Stomach smooth muscle (tissue), 2 donors: Measurements from ENCODE around the gene TOP1.
A peak's percentile ranks its signal among the peaks of the same experiment; 100 is the strongest.

ENCODE experiments used
- H3K27ac ChIP-seq: one replicate; pipeline ENCODE4 v1.7.0; 2013; ENCODE audit warnings: mild to moderate bottlenecking, low read length, inconsistent platforms
- H3K27me3 ChIP-seq, 2 donors: one replicate each; pipeline ENCODE4 v1.7.0; 2013; ENCODE audit warnings: low read length in 2 of 2; ENCODE audit not compliant: insufficient read depth in 2 of 2, control insufficient read depth in 1 of 2
- H3K36me3 ChIP-seq, 2 donors: one replicate each; pipeline ENCODE4 v1.7.0; 2013; ENCODE audit warnings: low read length in 2 of 2; ENCODE audit not compliant: control insufficient read depth in 2 of 2, insufficient read depth in 2 of 2
- H3K4me1 ChIP-seq: one replicate; pipeline ENCODE4 v1.7.0; 2013; ENCODE audit warnings: low read length; ENCODE audit not compliant: control insufficient read depth, insufficient read depth
- H3K4me3 ChIP-seq, 2 donors: one replicate each; pipeline ENCODE4 v1.7.0; 2013; ENCODE audit warnings: low read length in 2 of 2
- H3K9ac ChIP-seq, 2 donors: one replicate each; pipeline ENCODE4 v1.7.0; 2013; ENCODE audit warnings: low read length in 2 of 2, mild to moderate bottlenecking in 1 of 2
- H3K9me3 ChIP-seq, 2 donors: one replicate each; pipeline ENCODE4 v1.7.0; 2013; ENCODE audit warnings: low read length in 2 of 2; ENCODE audit not compliant: control insufficient read depth in 2 of 2
- donor health status: healthy.
- donor health status: Pancreatic carcinoma.

TOP1 gene

GRCh38 chr20:41004531-41005360, 23.9 kb upstream of the TOP1 start:
- H3K9ac ChIP-seq: no peak overlapping the region

DNA sequence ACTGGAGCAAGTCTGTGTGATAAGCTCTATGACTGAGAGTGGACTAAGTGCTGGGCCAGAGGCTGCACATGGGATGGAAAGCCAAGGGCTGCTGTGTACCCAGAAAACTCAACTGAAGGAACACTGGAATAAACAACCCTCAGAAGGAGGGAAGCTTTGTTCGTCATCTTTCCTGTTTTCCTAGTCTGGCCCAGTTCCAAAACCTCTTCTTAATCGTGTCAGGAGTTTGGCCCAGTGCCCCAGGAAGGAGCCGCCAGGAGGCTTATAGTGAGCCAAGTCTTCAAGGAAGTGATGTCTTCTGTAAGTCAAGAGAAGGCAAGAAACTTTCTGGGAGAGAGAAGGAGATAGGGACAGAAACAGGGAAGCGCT, 23.3 kb upstream of the TOP1 start:
- no peak overlapping the region for H3K9ac ChIP-seq
- H3K4me1 ChIP-seq: peaks cover 21% of the 10 kb centered on the region
- H3K27me3 ChIP-seq: no peaks in the 10 kb centered on the region
- H3K27ac ChIP-seq: peak overlapping the region; percentile 24
- no peaks in the 10 kb centered on the region for H3K36me3 ChIP-seq
- H3K9me3 ChIP-seq: no peaks in the 10 kb centered on the region
- no peak overlapping the region for H3K4me3 ChIP-seq

More at GRCh38 chr20:41004531-41005360, 23.9 kb upstream of the TOP1 start:
- Histone ChIP-seq H3K4me3 (no peak overlapping the region), H3K9me3 (no peaks in the 10 kb centered on the region), H3K4me1 (peaks cover 21% of the 10 kb centered on the region), H3K27ac (peak overlapping the region; percentile 24), H3K36me3 (no peaks in the 10 kb centered on the region), H3K27me3 (no peaks in the 10 kb centered on the region)

DNA sequence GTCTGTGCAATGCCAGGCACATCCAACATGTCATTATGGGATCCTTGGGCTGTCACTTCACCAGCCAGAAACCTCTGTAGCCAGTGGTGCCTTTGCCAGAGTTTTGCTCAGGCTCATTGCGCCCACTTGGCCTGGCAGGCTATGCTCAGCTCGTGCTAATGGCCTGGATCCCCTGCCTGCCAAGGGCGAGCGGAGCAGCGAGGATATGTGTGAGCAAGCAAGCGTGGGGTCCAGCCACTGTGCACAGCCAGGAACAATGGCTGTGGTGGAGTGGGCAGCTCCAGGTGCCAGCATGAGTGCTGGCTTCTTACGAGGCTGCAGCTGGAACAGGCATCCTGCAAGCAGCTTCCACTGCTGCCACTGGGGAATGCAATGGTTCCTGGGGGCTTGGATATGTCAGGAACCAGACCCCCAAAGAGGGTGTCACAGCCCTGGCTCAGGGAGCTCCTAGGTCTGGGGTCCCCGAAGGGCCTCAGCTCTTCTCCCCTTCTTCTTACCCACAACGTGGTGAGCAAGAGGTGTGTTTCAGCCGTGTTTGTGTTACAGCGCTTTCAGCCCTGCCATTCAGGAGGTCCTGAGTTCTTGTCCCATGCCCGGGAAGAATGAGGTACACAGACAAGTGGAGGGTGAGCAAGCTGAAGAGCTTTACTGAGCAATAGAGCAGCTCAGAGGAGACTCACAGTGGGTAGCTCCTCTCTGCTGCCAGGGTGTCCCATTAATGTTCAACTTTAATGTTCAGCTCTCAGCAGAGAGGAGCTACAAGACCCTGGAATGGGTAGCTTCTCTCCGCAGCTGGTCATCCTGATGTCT, 22.3 kb upstream of the TOP1 start:
- H3K9me3 ChIP-seq: no peaks in the 10 kb centered on the region
- H3K4me1 ChIP-seq: peaks cover 21% of the 10 kb centered on the region
- H3K27me3 ChIP-seq: no peaks in the 10 kb centered on the region
- H3K27ac ChIP-seq: peak overlapping the region; percentile 24
- H3K4me3 ChIP-seq: no peak overlapping the region
- H3K9ac ChIP-seq: no peak overlapping the region
- no peaks in the 10 kb centered on the region for H3K36me3 ChIP-seq

DNA sequence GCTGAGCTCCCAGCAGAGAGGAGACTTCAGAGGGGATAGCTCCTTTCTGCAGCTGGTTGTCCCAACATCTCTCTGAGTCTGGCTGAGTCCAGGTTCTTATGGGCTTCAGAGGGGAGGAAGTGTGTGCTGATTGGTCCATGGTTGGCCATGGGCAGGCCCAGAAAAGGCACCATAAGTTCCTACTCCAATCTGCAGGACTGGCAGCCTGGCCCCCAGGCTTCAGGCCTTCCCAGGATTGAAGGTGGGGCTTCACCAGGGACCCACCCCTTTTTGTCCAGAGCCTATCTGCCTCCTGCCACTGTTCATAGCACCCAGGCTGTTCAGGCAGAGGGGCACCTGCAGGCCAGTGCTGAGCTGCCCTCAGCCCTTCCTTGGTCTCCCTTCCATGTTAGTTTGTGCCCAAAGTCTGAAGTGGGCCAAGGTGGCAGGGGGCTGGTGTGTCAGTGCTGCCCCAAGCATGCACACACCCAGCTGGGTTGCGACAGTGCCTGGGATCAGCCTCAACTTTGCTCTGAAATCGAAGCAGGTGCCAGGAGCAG, 21.6 kb upstream of the TOP1 start:
- Histone ChIP-seq H3K4me3 (no peak overlapping the region), H3K36me3 (no peaks in the 10 kb centered on the region), H3K27me3 (no peaks in the 10 kb centered on the region), H3K4me1 (peaks cover 21% of the 10 kb centered on the region), H3K9ac (no peak overlapping the region), H3K9me3 (no peaks in the 10 kb centered on the region), H3K27ac (no peak overlapping the region)

DNA sequence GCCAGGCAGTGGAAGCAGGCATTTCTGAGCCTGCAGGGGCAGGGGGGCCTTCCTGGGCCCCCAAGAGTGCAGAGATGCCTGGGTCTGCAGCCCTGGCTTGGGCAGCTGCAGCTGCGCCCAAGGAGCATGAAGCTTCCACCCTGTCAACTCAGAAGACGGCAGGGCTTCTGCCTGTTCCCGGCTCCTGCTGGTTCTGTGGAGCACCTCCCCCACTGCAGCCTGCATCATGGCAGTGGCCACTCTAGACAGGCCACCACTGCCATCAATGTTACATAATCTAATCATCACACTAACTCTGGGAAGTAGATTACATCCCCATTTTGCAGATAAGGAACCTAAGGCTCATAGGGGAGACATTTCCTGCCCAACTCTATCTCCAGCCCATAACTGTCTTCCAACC, 21.1 kb upstream of the TOP1 start:
- Histone ChIP-seq H3K4me1 (peaks cover 21% of the 10 kb centered on the region), H3K27me3 (no peaks in the 10 kb centered on the region), H3K9me3 (no peaks in the 10 kb centered on the region), H3K4me3 (no peak overlapping the region), H3K36me3 (no peaks in the 10 kb centered on the region), H3K27ac (no peak overlapping the region), H3K9ac (no peak overlapping the region)

DNA sequence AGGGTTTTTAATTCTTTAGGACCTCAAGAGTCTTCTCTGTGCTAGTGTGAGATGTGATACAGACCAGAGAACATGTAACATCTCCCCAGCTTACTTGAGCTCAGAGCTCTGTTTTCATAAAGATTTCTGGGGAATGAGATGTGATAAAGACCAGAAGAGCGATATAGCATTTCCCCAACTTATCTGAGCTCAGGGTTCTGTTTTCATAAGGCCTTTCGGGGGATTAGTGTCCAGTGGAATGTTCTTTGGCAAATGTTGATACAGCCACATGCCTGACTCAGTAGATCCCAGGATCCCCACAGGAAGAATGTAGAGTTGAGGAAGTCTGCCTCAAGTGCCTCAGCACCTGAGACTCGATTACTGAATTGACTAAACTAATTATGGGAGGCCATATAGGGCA, 18.7 kb upstream of the TOP1 start:
- Histone ChIP-seq H3K4me1 (peaks cover 15% of the 10 kb centered on the region), H3K9me3 (no peaks in the 10 kb centered on the region), H3K9ac (no peak overlapping the region), H3K36me3 (no peaks in the 10 kb centered on the region), H3K4me3 (no peak overlapping the region), H3K27me3 (no peaks in the 10 kb centered on the region), H3K27ac (no peak overlapping the region)

DNA sequence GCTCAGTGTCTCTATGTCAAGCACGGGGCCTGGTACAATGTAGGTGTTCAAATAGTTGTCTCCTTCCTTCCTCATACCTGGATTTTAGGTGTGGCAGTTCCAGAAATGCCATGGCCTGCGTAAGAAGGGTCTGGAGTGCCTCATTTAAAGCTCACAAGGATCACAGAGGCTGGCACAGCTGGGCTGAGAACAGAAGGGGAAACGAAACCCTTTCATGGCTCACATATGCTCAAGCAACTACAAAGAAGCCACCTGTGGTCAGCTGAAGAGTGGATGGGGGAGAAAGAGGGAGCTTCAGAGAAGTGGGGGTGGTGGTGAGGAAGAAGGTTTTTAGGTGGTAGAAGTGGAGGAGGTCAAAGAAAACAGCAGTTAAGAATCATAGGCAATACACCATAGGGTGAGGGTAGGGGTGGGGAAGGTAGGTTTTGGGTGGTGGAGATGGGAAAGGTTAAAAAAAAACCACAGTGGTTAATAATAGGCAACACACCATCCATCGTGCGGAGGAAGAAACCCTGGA, 17.0 kb upstream of the TOP1 start:
- Histone ChIP-seq H3K9me3 (no peaks in the 10 kb centered on the region), H3K4me1 (peaks cover 4% of the 10 kb centered on the region), H3K27ac (no peak overlapping the region), H3K9ac (no peak overlapping the region), H3K4me3 (no peak overlapping the region), H3K27me3 (no peaks in the 10 kb centered on the region), H3K36me3 (no peaks in the 10 kb centered on the region)

- H3K36me3 ChIP-seq: no peaks in the 10 kb centered on the region
- peaks cover 4% of the 10 kb centered on the region for H3K4me1 ChIP-seq
- no peaks in the 10 kb centered on the region for H3K9me3 ChIP-seq
- H3K27me3 ChIP-seq: no peaks in the 10 kb centered on the region
- H3K27ac ChIP-seq: no peak overlapping the region
- no peak overlapping the region for H3K4me3 ChIP-seq
- H3K9ac ChIP-seq: no peak overlapping the region
Observed at GRCh38 chr20:41014561-41015088, 14.0 kb upstream of the TOP1 start.

DNA sequence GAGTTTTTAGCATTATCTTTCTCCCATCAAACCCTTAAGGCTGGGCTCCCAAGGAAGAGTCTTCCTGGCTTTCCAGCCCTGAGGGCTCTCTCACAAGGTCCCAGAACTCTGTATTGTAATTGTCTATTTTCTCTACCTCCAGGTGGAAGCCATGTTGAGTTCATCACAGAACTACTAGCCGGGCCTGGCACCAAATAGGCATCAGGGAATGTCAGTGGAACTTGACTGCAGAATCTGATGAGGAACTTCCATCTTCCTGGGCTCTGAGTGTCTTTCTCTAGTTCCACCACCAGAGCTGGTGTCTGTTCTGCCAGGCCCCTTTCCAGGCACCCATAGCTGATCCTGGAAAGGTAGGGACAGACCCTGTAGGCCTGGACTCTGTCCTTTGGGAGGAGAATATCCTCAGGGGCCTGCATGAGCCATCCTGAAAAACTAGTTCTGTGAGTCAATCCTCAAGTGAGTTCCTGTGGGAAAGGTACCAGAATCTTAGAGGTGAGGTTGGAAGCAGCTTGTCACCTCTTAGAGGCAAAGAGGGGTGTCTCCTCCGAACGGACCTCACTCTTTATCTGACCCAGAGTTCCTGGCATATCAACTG, 11.1 kb upstream of the TOP1 start:
- Histone ChIP-seq H3K27ac (no peak overlapping the region), H3K4me3 (no peak overlapping the region), H3K4me1 (peaks cover 3% of the 10 kb centered on the region)

GRCh38 chr20:41018153-41018552, 10.5 kb upstream of the TOP1 start:
- no peak overlapping the region for H3K27ac ChIP-seq
- H3K9me3 ChIP-seq: no peaks in the 10 kb centered on the region
- H3K27me3 ChIP-seq: peaks cover 0 to 4% of the 10 kb centered on the region in 2 donors
- no peaks in the 10 kb centered on the region for H3K36me3 ChIP-seq
- no peaks in the 10 kb centered on the region for H3K4me1 ChIP-seq
- no peak overlapping the region for H3K9ac ChIP-seq
- no peak overlapping the region for H3K4me3 ChIP-seq

More for the DNA sequence above, 11.1 kb upstream of the TOP1 start:
- Histone ChIP-seq H3K9ac (no peak overlapping the region), H3K36me3 (no peaks in the 10 kb centered on the region), H3K27me3 (peaks cover 0 to 4% of the 10 kb centered on the region in 2 donors), H3K9me3 (no peaks in the 10 kb centered on the region)
